ENCODE results near the gene RELN. TPM values are rescaled to one million over a fixed set of nuclear protein-coding genes. Genes with fewer than 3 reads are reported as not detected.

RELN gene
- total RNA-seq, 2 donors from 2014 or later: 1.1 to 1.4 TPM

DNA sequence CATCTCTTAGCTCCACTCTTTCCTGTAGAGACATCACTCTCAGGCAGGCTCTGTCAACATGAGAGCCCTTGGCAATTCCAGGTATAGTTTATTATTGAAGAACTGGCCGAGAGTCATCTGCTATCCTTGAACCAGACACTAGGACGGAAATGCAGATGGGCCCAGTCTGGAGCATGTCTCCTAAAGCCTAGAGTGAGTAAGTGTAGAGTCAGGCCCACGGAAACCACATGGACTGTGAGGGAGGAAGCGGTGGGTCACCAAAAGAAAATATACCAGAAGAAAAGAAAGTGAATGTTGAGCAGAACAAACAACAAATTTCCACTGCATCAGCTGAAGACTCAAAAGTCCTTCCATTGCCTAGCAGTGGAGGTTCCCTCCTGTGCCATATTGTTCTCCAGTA lies 15.7 kb upstream of the RELN start:
- H3K36me3 ChIP-seq: no peaks in the 10 kb centered on the region
- no peak overlapping the region for H3K4me3 ChIP-seq
- intact Hi-C loops (cut with DNase I): no loop called here
- DNase-seq: no peak
- no peaks in the 10 kb centered on the region for H3K9me3 ChIP-seq
- no peaks in the 10 kb centered on the region for H3K4me1 ChIP-seq
- no peaks in the 10 kb centered on the region for H3K27me3 ChIP-seq
- H3K27ac ChIP-seq: no peak overlapping the region
- TF ChIP-seq, protein P1, sequence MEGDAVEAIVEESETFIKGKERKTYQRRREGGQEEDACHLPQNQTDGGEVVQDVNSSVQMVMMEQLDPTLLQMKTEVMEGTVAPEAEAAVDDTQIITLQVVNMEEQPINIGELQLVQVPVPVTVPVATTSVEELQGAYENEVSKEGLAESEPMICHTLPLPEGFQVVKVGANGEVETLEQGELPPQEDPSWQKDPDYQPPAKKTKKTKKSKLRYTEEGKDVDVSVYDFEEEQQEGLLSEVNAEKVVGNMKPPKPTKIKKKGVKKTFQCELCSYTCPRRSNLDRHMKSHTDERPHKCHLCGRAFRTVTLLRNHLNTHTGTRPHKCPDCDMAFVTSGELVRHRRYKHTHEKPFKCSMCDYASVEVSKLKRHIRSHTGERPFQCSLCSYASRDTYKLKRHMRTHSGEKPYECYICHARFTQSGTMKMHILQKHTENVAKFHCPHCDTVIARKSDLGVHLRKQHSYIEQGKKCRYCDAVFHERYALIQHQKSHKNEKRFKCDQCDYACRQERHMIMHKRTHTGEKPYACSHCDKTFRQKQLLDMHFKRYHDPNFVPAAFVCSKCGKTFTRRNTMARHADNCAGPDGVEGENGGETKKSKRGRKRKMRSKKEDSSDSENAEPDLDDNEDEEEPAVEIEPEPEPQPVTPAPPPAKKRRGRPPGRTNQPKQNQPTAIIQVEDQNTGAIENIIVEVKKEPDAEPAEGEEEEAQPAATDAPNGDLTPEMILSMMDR (IDR thresholded peaks at IDR 0.05): no peak
- H3K9ac ChIP-seq (ENCODE audit: low read depth in 2 of 2, low read length in 2 of 2): no peak overlapping the region

GRCh38 chr7:103996639-103997038 lies 7.2 kb upstream of the RELN start:
- H3K27me3 ChIP-seq: peaks cover 5% of the 10 kb centered on the region
- H3K36me3 ChIP-seq: no peaks in the 10 kb centered on the region
- H3K9ac ChIP-seq (ENCODE audit: low read depth in 2 of 2, low read length in 2 of 2): no peak overlapping the region
- DNase-seq: no peak
- TF ChIP-seq, protein P1 (IDR thresholded peaks at IDR 0.05): no peak
- no peaks in the 10 kb centered on the region for H3K9me3 ChIP-seq
- no peak overlapping the region for H3K4me3 ChIP-seq
- H3K27ac ChIP-seq: no peak overlapping the region
- intact Hi-C loops (cut with DNase I): no loop called here
- H3K4me1 ChIP-seq: no peaks in the 10 kb centered on the region

- Histone ChIP-seq H3K27ac (no peak overlapping the region), H3K4me3 (no peak overlapping the region), H3K9ac (ENCODE audit: low read depth in 2 of 2, low read length in 2 of 2) (no peak overlapping the region), H3K27me3 (peaks cover 11% of the 10 kb centered on the region), H3K36me3 (no peaks in the 10 kb centered on the region), H3K9me3 (no peaks in the 10 kb centered on the region), H3K4me1 (no peaks in the 10 kb centered on the region)
- DNase-seq: no peak
- TF ChIP-seq, protein P1 (IDR thresholded peaks at IDR 0.05): no peak
- intact Hi-C loops (cut with DNase I): no loop called here
Observed at GRCh38 chr7:103996017-103996551, 6.6 kb upstream of the RELN start.

GRCh38 chr7:103995554-103995953 lies 6.1 kb upstream of the RELN start:
- DNase-seq: no peak
- H3K27ac ChIP-seq: no peak overlapping the region
- no peaks in the 10 kb centered on the region for H3K9me3 ChIP-seq
- intact Hi-C loops (cut with DNase I): no loop called here
- TF ChIP-seq, protein P1 (IDR thresholded peaks at IDR 0.05): no peak
- H3K9ac ChIP-seq (ENCODE audit: low read depth in 2 of 2, low read length in 2 of 2): no peak overlapping the region
- H3K27me3 ChIP-seq: peaks cover 16% of the 10 kb centered on the region
- H3K4me3 ChIP-seq: no peak overlapping the region
- H3K4me1 ChIP-seq: no peaks in the 10 kb centered on the region
- H3K36me3 ChIP-seq: no peaks in the 10 kb centered on the region

- intact Hi-C loops (cut with DNase I): no loop called here
- DNase-seq: no peak
- TF ChIP-seq, protein P1 (IDR thresholded peaks at IDR 0.05): no peak
- no peaks in the 10 kb centered on the region for H3K36me3 ChIP-seq
- no peak overlapping the region for H3K9ac ChIP-seq (ENCODE audit: low read depth in 2 of 2, low read length in 2 of 2)
- no peaks in the 10 kb centered on the region for H3K4me1 ChIP-seq
- H3K9me3 ChIP-seq: no peaks in the 10 kb centered on the region
- H3K27me3 ChIP-seq: peaks cover 33% of the 10 kb centered on the region
- no peak overlapping the region for H3K27ac ChIP-seq
- H3K4me3 ChIP-seq: no peak overlapping the region
Observed at GRCh38 chr7:103993551-103993950, 4.1 kb upstream of the RELN start.
